ENCODE data around the gene SLC38A10.
"Not testable (repeated sequence)": the region's sequence is repeated elsewhere in the genome, so short reads cannot be mapped to it uniquely, and the experiment has no call there.

The SLC38A10 gene

DNA sequence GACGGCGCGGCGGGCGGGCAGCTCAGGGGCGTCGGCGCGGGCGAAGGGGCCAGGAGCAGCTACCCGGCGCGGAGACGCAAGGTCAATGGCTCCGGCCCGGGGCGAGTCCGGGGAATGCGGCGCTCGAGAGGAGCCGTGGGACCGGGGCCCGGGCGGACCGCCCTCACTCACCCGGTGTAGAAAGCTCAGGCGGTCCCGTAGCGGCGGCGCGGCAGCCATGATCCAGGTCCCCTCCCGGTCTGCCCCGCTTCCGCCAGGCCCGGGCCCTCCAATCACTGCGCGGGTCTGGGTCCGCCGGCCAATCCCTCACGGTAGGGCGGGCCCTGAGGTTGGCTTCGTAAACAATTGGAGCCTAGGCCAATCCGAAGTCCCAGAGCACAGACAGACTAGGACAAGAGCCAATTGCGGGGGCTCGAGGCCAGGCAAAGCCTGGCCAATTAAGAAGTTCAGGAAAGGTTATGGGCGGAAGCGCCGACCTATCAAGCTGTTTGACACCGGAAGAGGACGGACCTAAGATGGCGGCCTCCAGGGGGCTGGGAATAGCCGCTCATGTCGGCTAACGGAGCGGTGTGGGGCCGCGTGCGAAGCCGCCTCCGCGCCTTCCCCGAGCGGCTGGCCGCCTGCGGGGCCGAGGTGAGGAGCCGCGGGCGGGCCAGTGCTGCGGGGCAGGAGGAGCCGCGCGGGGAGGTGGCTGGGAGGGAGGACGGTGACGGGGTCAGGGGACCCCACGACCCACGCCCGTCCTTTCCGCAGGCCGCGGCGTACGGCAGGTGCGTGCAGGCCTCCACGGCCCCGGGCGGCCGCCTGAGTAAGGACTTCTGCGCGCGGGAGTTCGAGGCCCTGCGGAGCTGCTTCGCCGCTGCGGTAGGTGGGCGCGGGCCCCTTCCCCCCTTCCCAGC lies 56.0 kb downstream of the SLC38A10 start, which contains the start of the genes NDUFAF8 and TEPSIN:
NDUFAF8 (plus strand) TSS at position 504 of the 899 bp plus-strand sequence; CDS start at position 550, 46 bp downstream.
TEPSIN (minus strand) TSS at position 241 of the 899 bp plus-strand sequence; CDS start at position 219, 22 bp downstream.
- peak; percentile 97 for DNase-seq

DNA sequence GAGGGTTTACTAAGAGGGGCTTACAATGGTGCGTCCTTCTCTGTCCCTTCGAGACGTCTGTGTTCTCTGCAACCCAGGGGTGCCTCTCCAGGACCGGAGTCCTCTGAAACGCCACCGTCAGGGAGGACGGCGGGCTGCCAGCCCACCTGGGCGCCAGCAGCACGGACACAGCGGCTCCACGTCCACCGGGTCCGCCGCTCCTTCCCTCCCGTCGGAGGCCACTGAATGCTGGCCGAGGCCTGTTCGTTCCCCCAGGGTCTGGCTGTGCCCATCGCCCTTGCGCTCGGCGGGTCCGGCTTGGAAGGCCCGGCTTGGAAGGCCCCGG lies 56.7 kb downstream of the SLC38A10 start:
- no peak for DNase-seq

DNA sequence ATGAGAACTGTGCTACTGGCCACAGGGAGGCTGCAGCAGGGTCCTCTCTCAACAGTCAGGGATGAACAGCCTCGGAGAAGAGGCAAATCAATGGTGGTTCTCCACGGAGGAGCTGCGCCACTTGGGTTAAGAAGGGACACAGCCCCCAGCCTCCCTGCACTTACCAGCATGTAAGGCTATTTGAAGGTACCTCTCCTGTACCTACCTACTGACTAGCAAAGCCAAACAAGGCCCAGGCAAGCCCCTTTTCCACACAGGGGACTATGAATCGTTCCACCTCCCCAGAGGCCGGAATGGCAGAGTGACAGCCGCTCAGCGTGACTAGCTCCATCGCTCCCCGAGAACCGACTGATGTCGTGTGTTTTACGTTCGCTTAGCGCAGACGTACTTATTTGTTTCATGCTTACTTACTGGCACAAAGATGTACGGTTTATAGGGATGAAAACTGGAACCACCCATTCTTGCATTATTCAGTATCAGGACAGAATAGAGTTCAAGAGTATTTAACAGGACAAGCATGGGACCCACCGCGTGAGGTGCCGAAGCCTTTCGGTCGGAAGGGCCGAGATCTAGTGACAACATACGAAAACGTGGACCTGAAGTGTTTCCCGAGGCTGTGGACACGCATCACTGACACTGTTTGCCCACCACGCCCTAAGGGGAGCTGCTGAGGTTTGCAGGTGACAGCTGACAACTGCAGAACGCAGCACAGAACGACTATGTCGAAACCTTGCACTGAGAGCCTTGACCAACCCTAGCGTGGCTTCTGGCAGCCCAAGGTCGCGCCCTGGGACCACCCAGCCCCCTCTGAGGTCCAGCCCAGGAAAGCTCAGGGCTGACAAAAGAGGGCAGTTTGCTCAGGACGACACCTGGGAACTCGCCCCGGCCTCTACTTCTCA lies 57.3 kb downstream of the SLC38A10 start:
- DNase-seq = no peak

DNA sequence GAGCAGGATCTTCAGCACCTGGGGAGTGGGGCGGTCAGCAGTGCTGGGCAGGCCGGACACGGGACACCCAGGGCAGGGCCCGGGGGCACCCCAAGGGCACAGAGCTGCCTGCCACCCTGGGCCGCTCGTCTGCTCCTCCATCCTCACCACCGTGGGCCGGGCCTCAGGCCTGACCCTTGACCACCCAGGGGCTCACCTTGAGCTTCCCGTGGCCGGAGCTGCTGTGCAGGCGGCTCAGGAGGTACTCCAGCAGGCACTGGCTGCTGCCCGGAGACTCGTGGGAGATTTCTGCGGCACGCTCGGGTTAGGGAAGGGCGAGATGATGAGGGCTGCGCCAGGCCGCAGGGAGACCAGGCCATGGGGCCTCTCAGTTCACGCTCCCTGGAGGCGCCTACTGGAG lies 58.3 kb downstream of the SLC38A10 start:
- DNase-seq = no peak

DNA sequence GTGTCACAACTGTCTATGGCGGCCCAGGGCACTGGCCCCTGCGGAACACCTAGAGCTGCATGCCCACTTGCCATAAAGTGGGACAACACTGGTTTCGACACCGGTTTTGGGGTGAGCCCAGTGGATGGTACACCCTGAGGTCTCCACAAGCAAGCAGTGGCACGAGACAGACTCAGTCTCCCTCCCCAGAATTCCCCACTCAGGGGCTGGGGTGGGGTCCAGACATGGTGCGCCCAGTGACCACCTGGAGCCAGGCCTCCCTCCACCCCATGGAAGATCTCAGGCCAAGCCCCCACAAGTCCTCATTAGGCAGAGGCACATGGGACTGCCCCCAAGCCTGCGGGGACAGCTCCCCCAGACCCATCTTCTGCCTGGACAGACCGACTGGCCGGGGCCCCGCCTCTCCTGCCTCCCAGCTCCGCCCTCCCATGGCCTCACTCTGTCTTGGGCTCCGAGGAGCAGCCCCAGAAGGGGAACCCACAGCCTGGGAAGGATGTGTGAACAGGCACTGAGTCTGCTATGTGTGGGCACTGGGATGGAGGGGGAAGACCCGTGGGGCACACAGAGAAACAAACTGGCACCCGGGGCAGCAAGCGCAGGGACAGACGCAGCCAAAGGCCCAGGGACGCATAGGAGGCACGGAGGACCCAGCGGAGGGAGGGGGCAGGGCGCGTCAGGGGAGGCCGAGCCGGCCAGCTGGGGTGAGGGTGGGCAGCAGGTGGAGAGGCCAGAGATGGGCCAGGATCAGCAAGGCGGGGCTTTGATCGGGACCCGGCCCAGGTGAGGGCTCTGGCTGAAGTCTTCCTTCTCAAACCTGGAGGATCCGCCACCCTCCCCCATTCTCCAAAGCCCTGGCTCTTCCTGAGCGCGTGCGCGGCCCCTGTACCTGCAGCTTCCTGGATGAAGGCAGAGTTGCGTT lies 59.0 kb downstream of the SLC38A10 start:
- no peak for DNase-seq

DNA sequence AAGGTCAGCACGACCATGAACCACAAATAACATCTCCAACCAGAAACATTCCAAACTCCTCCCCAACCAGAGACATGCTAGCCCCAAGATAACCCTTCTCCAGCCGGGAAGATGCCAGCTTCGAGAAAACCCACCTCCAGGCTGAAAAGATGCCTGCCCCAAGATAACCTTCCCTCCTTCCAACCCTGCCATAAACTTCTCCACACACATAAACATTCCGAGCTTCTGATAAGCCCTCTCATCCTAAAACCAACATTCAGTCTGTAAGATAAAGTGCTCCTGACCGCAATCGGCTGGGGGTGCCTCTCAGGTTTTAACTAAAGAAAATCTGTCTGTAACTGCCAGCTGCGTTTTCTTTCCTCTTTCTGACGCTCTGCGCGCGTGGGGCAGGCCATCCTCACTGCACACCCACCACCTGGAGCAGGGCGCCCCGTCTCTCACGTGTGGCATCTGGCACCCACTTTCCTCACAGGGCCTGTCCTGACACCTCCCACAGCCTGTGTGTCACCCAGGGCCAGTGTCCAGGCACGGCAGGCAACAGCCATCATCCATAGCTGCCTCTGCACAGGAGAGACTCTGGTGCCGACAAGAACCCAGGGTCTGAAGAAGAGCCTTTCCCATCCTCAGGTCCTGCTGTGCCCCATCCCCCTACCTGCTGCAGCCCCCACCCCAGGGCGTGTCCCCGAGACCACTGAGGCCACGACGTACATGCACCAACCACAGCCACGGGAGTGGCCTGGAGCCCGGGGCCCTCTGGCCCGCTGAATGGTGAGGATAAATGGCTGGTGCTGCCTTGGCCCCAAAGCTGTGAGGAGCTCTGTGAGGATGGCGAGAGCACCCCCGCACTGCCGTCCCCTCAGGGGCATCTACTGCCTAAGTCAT lies 59.9 kb downstream of the SLC38A10 start:
- no peak for DNase-seq

DNA sequence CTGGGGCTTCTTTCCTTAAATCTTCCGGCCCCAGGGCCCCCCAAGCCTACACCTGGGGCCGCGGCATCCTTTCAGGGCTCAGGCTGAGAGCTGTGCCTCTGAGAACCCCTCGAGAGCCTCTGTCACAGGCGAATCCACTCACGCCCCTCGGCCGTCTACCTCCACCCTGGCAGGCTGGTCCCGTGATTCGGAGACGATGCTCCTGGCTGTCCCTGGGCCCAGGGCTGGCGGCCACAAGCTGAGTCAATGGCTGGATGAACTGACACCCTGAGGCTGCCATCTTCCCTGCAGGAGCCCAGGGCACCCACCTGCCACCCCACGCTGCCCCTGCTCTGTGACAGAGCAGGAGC lies 60.6 kb downstream of the SLC38A10 start:
- no peak for DNase-seq

DNA sequence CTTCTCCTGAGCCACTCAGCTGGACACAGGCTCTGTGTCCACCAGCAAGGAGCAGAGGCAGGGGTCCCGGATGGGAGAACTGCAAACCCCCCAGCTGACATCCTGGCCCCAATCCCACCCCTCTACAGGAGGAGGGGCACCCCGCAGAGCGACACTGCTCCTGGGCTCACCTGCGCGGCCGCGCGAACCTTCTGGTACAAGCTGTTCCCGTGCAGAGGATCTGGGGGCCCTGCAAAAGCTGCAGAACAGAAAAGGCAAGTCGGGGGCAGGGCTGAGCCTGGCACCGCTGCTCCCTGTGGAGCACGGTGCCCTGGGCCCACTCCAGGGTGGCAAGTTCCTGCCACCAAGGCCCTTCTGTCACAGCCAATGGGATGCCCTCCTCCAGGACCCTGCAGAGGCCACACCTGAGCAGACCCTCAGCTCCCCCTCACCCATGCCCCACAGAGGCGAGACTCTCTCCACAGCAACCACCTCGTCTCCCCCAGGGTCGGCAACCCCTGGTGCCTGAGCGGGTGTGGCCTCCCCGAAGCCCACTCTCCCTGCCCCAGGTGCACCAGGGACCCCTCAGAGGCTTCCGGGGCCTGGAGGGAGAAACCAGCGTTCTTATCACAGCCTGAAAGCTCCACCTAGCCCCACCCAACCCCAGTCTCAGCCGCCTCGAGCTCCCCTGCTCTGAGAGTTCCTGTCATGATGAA lies 61.1 kb downstream of the SLC38A10 start:
- DNase-seq = no peak

DNA sequence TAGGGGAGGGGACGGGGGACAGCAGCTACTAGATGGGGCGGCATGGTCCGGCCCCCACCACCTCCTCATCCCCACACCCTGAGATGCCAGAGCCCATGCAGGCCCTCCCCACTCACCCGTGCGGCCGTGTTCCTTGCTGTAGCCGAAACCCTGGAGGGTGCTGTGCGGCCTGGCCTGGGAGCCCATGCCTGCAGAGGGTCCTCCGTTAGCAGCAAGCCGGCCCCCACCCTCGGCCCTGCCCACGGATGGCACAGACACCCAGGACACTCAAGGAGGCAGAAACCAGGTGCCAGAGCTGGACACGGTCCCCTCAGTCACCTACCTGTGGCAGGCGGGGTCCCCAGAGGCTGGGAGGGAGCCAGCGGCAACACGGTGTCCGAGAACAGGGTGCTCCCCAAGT lies 61.8 kb downstream of the SLC38A10 start:
- DNase-seq = no peak

DNA sequence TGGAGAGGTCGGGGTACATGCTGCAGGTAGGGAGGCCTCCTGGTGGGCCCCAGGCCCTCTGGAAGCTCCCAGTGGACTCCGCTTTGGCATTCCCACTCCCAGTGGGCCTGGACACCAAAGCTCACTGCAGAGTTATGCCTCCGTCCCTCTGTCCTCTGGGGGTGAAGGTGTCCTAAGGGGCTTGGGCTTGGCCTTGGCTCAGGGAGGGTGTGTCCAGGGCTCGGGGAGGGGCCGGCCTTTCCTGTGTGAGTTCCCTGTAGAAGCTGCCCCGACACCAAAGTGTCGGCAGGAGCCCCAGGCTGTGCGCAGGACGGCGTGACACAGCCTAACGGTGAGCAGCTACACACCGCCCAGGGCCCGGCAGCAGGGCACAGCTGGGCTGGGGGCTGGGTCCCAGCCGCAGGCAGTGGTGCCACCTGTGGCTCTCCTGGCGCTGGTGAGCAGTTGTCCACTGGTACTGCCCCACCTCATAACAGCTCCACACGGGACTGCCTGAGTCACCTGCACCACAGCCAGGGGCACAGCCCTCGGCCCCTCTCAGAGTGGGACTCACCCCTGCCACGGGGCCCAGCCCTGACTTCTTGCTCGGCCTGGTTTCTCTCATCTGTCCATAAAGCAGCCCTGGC lies 62.4 kb downstream of the SLC38A10 start:
- no peak for DNase-seq

DNA sequence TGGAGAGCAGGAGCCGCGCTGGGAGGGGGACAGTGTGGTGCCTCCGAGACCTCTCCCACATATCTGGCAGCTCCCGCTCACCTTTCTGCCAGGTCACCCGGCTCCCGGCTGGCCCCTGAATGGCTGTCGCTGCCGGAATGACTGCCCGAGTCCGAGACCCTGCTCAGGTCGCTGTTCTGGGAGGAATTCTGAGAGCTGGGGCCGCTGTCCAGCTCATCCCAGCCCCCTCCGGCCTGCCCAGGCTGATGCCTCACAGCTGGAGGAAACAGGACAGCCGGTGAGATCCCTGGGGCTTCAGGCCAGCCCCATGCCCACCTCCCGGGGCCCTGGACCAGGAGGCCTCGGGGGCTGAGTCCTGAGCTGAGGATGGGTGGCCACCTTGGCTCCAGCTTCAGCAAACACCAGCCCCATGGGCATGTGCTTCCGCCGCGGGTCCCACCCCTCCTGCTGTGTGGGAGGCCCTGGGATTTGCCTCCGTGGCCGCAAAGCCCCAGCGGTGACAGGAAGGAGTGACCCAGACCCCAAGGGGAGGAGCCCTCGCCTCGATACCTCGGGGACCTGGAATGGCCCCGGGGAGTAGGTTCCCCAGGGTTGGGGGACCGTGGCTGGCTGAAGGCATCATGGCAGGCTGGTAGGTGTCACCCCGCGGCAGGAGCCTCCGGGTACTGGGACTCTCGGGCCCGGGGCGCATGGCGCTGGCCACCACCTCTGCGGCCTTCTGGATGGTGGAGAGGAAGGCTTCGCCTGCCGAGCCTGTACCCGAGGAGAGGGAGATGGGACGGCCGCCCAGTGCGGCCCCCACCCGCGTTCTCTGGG lies 63.1 kb downstream of the SLC38A10 start:
- DNase-seq = no peak

DNA sequence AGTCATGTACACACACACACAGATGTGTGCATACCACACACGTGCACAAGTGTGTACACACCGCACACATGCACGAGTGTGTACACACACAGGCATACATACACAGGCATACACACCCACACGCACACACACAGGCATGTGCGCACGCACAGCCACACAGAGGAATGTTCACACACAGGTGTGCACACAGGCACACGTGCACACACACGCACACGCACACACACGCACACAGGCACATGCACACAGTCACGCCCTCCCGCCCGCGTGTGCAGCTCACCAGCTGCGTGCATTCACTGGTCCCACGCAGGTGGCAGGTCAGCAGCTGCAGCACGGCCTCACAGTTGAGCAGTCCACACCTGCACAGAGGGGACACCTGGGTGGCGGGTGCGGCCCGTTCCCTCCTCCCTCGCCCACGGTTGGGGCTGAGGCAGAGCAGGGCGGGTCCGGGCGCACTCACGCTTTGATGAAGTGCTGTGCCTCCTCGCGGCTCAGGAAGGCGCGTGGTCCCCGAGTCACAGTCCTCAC lies 63.9 kb downstream of the SLC38A10 start:
- no peak for DNase-seq

DNA sequence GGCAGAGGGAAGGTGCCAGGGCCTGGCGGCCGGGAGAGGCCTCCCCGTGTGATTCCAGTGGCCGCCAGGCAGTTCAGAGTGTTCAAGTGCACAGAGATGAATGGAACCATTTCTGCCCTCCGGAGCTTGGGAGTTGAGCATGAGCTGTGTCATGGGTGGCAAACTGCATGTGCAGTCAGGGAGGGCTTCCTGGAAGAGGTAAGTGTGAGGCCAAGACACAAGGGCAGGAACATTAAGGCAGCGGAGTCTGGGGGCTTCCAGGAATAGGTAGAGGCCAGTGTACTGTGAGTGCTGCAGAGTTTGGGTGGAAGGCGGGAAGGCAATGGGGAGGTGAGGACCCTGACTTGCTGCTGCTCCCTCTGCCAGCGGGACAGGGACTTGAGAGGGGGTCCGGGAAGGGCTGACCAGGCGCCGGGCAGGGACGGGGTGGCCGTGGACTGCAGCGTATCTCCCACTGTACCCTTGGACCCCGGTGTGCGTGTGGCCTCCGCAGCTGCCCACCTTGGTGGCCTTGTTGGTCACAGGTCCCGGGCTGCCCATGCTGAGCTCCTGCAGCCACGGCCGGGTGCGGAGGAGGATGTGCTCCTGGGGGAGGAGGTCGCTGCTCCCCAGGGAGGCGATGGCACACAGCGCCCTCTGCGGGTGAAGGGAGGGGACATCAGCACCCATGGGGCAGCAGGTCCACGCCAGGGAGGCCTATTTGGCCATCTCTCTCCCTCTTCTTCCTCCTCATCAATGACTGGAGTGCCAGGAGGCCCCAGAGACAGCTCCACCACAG lies 64.9 kb downstream of the SLC38A10 start:
- no peak for DNase-seq

DNA sequence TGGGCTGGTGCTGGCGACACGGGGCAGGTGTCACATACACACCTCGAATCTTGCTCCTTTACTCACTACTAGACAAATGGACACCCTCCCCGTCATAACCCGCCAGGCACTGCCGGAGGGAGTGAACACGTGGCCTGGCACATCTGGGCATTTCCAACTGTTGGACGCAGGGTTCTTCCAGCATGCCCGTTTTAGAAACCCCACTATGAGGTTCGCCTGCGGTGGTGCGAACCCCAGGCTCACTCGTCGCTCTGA lies 65.5 kb downstream of the SLC38A10 start:
- no peak for DNase-seq

DNA sequence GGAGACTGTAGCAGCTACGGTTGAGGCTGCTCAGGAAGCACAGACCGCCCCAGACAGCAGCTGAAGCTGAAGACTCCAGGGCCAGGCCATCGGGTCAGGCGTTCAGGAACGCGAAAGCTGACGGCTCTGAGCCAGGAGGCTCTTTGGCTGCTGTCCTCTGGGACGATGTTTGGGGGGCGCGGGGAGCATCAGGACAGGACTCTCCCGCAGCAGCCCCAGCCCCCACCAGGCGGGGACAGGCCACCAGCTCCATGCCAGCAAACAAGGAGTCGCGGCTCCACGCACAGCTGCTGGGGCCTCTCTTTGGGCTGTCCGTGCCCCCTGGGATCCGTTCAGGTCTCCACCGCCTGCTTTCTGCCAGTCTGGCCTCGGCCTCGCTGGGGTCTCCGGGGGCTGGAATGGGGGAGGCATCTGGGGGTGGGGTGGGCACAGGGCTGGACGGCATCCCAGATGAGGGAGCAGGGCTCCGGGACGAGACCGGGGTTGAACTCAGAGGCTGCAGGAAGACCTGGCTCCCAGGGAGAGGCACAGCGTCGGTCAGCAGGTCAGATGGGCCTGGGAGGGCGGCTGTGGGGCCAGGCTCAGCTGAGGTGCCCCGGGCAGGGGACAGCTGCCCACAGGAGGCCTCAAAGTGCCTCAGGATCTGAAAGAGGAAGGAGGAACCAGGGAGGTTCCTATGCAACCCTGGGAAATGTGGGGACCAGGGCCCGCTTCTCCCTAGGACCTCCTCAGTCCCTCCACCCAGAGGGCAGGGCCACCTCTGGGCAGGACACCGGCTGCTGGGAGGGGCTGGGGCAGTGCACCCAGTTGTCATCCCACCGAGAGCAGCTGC lies 66.1 kb downstream of the SLC38A10 start:
- DNase-seq = no peak

DNA sequence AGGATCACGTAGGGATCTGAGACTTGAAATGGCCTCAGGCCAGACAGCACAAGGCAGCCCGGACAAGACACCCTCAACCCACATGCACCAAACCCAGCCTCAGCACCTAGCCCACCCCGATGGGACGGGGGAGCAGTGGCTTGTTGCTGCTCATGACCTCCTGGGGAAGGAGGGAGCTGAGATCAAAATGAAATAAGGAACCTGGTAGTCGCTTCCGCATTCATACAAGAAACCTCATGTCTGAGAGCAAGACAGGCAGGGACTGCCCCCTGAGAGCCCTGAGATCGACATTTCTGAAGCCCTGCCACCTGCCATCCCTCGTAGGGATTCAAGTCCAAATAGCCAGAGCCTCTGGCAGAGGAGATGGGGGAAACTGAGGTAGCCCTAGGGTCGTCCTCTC lies 66.7 kb downstream of the SLC38A10 start:
- DNase-seq = no peak

DNA sequence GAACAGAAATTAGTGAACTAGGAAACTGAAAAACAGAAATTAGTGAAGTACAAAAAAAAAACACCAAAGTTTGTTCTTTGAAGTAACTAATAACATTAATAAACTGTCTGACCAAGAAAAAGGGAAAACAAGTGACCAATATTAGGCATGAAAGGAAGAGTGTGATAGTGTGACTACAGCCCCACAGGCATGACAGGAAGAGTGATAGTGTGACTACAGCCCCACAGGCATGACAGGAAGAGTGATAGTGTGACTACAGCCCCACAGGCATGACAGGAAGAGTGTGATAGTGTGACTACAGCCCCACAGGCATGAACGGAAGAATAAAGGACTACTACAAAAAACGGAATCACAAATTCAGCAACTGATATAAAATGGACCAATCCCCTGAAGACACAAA lies 67.5 kb downstream of the SLC38A10 start:
- not testable (repeated sequence) for DNase-seq

DNA sequence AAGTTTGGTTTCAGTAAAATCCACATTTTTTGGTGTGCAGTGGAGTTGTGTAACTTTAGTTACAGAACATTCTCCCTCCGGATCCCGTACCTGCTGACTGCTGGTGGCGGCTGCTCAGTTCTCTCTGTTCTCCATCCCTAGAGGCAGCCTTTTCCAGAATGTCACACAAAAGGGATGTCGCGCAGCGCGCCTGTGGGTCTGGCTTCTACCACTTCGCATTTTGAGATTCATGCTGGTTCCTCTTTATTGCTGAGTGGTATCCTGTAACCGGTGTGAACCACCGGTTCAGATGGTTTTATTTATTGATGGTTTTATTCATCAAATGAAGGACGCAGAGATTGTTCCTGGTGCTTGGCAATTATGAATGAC lies 71.4 kb downstream of the SLC38A10 start:
- DNase-seq = no peak

Data from stimulated activated CD4-positive, alpha-beta T cell treated with anti-CD3 and anti-CD28 coated beads, Interleukin-1b, Interleukin-23, amount 100 ng/mL, for 48 hours (primary cell).